ENCODE results near the gene UACA.

Gene UACA

GRCh38 chr15:70710714-70711113, 52.6 kb downstream of the UACA start:
- DNase-seq (ENCODE audit: low read depth in 1 of 2, low spot score in 1 of 2), result no peak

GRCh38 chr15:70708839-70709238, 54.5 kb downstream of the UACA start:
- no peak for DNase-seq (ENCODE audit: low read depth in 1 of 2, low spot score in 1 of 2)

DNA sequence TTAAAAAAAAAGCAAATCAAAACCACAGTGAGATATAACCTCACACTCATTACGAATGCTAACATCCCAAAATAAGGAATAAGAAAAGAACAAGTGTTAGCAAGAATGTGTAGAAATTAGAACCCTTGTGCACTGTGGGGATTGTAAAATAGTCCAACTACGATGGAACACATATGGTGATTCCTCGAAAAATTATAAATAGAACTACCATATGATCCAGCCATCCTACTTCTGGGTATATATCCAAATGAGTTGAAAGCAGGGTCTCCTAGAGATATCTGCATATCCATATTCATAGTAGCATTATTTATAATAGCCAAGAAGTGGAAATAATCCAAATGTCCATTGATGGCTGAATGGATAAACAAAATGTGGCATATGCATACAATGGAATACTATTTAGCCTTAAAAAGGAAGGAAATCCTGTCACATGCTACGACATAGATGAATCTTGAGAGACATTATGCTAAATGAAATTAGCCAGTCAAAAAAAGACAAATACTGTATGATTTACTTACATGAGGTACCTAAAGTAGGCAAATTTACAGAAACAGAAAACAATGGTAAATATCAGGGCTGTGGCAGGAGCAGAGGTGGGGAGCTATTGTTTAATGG, 55.6 kb downstream of the UACA start:
- DNase-seq (ENCODE audit: low read depth in 1 of 2, low spot score in 1 of 2), result no peak

GRCh38 chr15:70704731-70705130, 58.6 kb downstream of the UACA start:
- DNase-seq (ENCODE audit: low read depth in 1 of 2, low spot score in 1 of 2), result no peak

GRCh38 chr15:70704166-70704565, 59.2 kb downstream of the UACA start:
- DNase-seq (ENCODE audit: low read depth in 1 of 2, low spot score in 1 of 2), result no peak

DNA sequence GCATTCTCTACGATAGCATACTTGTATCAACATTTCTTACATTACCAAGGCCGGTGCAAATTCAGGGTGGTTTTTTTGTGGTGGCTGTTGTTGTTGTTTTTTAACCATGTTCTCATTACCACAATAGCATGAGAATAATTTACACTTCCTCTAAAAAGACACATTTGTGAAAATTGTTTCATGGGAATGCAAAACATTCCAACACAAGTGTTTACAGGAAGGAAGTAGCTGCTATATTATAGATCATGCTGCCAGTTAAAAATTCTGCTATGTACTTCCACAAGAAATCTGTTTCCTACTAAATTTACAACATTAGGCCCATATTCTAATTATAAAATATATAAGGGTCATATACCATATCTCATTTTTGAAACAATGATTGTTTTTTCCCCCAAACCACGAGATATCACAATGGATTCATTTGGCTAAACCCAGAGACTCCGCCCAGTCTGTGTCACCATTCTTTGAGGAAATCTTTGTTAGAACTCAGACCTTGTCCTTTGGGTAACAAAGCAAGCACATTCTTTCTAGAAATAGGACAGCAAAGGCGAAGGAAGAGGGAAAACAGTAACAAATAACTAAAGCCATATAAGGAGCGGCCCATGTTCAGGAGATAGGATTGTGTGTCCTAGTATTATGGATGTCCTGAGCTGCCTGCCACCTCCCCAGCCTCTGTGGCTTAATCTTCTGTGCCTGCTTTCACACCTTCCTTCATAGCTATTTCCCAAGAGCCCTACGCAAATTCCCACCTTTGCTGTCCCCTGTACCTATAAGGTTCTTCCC, 60.1 kb downstream of the UACA start:
- DNase-seq (ENCODE audit: low read depth in 1 of 2, low spot score in 1 of 2), result no peak

DNA sequence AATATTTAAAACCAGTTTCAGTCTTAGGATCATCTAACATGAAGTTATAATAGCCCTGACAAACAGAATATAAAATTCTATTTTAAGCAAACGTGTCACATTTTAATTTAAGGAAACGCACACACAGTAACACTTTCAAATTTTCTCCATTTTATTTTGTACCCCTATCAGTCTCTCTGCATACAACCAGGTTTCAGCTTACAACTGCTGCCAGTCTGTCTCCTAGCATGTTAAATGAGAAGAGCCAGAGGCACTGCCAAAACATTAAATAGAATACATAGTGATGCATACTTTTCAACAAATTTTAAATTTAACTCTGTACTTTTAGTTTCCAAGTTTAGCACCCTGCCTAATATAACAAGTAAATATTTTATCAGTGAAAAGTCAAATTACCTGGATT, 60.8 kb downstream of the UACA start:
- DNase-seq (ENCODE audit: low read depth in 1 of 2, low spot score in 1 of 2), result no peak

DNA sequence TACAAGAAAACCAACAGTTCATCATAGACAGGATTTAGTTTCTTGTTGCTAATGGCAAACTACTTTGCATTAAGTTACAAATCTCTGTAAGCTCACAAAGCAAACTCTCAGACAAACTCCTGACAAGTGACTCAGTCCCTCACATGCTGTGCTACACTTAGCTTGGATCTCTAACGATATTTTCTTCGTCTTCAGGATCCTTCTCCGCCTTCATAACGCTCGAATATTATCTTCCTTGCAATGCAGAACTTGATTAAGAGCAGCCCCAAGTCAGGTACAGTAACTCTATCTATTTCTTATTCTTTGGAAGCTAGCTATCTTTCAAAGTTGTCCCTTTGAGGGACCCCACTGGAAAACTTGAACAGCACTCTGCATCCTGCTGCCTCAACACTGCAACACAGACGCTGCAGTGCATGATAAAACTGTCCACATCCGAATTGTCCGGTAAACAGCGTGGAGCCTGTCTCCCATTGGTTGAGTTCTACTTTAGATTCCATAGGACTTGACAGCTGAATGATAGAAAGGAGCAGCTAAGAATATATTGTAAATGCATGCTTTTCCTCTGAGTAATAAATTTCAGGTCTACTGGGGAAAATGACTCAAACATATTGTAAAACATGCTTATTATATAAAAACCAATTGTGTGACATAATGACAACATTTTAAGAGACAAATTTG, 61.3 kb downstream of the UACA start:
- DNase-seq (ENCODE audit: low read depth in 1 of 2, low spot score in 1 of 2), result no peak

DNA sequence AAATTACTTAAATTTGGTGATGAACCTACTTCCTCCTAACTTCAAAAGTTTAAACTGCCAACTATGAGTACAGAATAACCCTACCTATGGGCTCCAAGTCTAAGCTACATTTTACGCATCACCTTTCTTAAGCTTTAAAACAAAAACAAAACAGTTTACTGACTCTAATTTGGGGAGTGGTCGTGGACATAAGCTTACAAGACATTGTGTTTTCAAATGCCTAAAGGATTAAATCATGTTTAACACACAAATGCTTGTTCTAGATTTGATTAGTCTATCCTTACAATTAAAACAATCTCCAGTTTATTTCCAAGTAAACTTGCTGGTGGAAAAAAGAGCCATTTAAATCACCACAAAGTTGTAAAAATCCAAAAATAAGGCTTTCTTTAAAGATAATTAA, 62.2 kb downstream of the UACA start:
- no peak for DNase-seq (ENCODE audit: low read depth in 1 of 2, low spot score in 1 of 2)

DNA sequence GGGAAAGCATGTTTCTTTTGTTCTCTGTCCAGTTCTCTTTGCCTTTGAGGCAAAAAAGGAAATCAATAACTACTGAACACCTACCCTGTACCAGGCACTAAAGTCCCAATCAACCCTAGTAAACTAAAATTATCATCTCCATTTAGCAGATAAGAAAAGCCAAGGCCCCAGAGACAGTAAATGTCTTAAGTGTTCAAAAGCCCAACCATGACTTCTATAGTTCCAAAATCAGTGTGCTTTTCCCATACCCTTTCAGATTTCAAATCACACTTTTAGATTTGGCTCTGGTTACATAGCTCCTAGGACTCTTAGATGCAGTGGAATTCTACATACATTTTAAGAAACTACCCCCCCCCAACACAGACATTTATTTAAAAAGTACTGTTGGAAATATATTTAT, 63.5 kb downstream of the UACA start:
- no peak for DNase-seq (ENCODE audit: low read depth in 1 of 2, low spot score in 1 of 2)

GRCh38 chr15:70698836-70699390, 64.4 kb downstream of the UACA start:
- DNase-seq (ENCODE audit: low read depth in 1 of 2, low spot score in 1 of 2), result no peak

- no peak for DNase-seq (ENCODE audit: low read depth in 1 of 2, low spot score in 1 of 2)
Observed at GRCh38 chr15:70698426-70698825, 64.9 kb downstream of the UACA start.

DNA sequence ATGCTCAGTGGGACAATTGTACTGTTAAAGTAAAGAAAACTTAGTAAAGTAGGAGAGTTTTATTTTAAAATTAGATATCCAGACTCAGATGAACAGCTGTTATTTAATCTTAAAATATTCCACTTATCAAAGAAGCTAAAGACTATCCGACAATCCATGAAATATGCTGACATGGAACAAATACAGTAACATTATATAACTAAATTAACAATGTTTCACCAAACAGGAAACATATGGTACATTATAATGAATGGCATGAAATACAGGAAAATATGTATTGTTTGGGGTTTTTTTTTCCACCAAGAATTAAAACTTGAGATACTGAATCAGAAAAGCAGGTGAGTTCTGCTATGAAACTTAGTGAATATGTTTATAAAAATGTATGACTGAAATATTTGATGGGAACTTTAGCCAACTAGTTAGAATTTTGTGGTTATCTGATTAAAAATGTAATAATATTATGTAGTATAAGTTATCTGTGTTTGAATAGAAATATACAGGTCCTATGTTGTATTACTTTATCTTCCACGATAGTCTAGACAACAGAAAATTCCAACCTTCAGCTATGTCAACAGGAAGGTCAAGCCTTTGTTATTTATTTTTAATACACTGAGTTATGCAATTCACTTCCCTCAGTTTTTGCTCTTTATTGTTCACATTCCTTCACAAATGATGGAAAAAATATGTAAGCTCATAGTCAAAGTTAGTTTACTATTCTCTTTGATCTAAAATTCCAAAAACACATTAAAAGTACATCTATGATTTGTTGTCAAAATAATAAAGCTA, 72.7 kb downstream of the UACA start:
- DNase-seq (ENCODE audit: low read depth in 1 of 2, low spot score in 1 of 2), result no peak

GRCh38 chr15:70690021-70690420, 73.3 kb downstream of the UACA start:
- no peak for DNase-seq (ENCODE audit: low read depth in 1 of 2, low spot score in 1 of 2)

DNA sequence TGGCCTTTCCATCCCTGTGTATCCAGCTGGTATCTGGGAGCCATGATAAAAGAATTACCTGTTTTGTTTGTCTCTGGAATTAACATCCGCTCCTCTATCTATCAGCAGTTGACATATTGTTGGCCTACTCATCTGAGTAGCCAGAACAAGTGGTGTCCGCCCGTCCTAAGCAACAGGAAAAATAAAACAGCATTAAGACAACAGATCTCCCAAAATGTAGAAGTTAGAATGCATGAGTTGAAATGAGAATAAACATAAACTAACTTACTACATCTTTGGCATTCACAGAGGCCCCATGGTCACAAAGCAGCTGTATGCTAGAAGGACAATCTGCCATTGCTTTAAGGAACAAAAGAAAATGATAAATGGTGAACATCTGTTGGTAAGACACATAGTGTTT, 75.9 kb downstream of the UACA start:
- DNase-seq (ENCODE audit: low read depth in 1 of 2, low spot score in 1 of 2), result no peak

GRCh38 chr15:70680817-70681216, 82.5 kb downstream of the UACA start:
- no peak for DNase-seq (ENCODE audit: low read depth in 1 of 2, low spot score in 1 of 2)

DNA sequence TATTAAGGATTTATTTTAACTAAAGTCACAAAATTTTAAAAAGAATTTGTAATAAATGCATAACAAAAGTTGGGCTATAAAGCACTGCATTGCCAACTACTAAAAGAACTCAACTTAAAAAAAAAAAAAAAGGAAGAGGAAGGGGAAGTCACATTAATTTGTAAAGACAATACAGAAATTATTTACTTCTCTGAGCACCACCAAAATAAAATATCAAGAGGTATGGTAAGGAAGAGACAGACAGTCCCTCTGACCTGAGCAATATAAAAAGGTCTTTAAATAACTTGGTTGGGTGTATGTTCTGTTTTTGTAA, 83.5 kb downstream of the UACA start:
- no peak for DNase-seq (ENCODE audit: low read depth in 1 of 2, low spot score in 1 of 2)

GRCh38 chr15:70672081-70672480, 91.3 kb downstream of the UACA start:
- DNase-seq (ENCODE audit: low read depth in 1 of 2, low spot score in 1 of 2), result no peak

GRCh38 chr15:70670680-70671079, 92.7 kb downstream of the UACA start:
- no peak for DNase-seq (ENCODE audit: low read depth in 1 of 2, low spot score in 1 of 2)

DNA sequence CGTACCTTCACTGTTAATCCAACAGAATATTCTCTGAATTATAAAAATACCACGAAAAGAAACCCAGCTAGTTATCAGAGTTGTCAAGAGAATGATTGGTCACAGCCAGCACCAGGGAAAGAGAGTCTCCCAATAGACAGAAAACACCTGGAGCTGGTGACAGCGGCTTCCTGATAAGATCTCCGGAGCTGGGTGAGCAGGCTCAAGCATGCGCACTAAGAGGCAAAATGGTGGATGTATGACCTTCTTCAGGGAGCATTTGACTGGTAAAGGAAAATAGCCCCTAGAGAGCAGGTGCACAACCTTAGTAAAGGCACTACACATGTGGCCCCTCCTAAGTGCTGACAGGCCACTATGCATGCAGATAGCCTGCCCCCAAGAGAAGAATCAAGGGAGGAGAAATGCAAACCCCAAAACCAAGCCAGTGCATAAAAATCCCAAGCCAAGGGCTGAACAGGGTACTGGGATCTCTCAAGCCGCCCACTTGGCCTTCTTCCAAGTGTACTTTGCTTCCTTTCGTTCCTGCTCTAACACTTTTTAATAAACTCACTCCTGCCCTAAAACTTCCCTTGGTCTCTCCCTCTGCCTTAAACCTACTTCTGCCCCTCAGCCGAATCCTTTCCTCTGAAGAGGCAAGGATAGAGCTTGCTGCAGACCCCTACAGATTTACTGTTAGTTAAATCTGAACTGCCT, 93.2 kb downstream of the UACA start:
- DNase-seq (ENCODE audit: low read depth in 1 of 2, low spot score in 1 of 2), result no peak

- no peak for DNase-seq (ENCODE audit: low read depth in 1 of 2, low spot score in 1 of 2)
Observed at GRCh38 chr15:70669006-70669602, 94.3 kb downstream of the UACA start.
